Testis (tissue), 2 donors: ENCODE data around the gene MARK2.

Experiments
- CTCF ChIP-seq, 3 experiments: fragments of 450-650 bp in 2 of 3; fragments of 200-600 bp in 1 of 3; sonication (generic) in 1 of 3; IDR thresholded peaks; one replicate each; pipeline ENCODE4 v1.5.1; 2016 to 2019; ENCODE audit warnings: antibody characterized with exemption in 3 of 3, mild to moderate bottlenecking in 2 of 3, moderate library complexity in 1 of 3
- POLR2A ChIP-seq: fragments of 450-650 bp; IDR thresholded peaks from one replicate; pipeline ENCODE4 v1.6.1; 2017; ENCODE audit warnings: antibody characterized with exemption, mild to moderate bottlenecking, moderate library complexity

GRCh38 chr11:63853476-63853875 lies 14.6 kb downstream of the MARK2 start:
- TF ChIP-seq POLR2A (no peak), CTCF (IDR thresholded peaks at IDR 0.05) (no peak)
